DND-41 (cell line): Measurements from ENCODE around the gene RBM26.
A peak's percentile ranks its signal among the peaks of the same experiment; 100 is the strongest.

Source experiments
- ATAC-seq: fragments of 200-7000 bp; cut with Tn5 transposase; 3 replicates; pipeline ENCODE4 v1.9.1; 2021; ENCODE audit warnings: low read depth; ENCODE audit not compliant: insufficient read depth
- DNase-seq: peaks from one replicate; pipeline ENCODE4 v3.0.0-alpha.2; 2020
- H2AFZ ChIP-seq: 2 replicates; pipeline ENCODE4 v1.6.0; 2012; ENCODE audit warnings: low read depth, low read length
- H3K27ac ChIP-seq: 2 replicates; pipeline ENCODE4 v1.5.1; 2012; ENCODE audit warnings: low read length, inconsistent platforms
- H3K27me3 ChIP-seq: fragments of 200-600 bp; sonication (generic); 2 replicates; pipeline ENCODE4 v1.6.0; 2012; ENCODE audit warnings: low read length, mild to moderate bottlenecking, inconsistent platforms; ENCODE audit not compliant: insufficient read depth, poor library complexity
- H3K36me3 ChIP-seq: 2 replicates; pipeline ENCODE4 v1.5.1; 2012; ENCODE audit warnings: low read length, inconsistent platforms; ENCODE audit not compliant: insufficient read depth
- H3K4me1 ChIP-seq: 2 replicates; pipeline ENCODE4 v1.5.1; 2012; ENCODE audit warnings: mild to moderate bottlenecking, low read length; ENCODE audit not compliant: insufficient read depth
- H3K4me2 ChIP-seq: 2 replicates; pipeline ENCODE4 v1.6.0; 2012; ENCODE audit warnings: mild to moderate bottlenecking, moderate library complexity, low read length, inconsistent platforms; ENCODE audit not compliant: insufficient read depth
- H3K4me3 ChIP-seq, 2 experiments: fragments of 200-600 bp in 1 of 2; shearing (Covaris generic) in 1 of 2; 2 replicates each; pipeline ENCODE4 v1.5.1; 2012 to 2016; ENCODE audit warnings: inconsistent platforms in 2 of 2, low read length in 2 of 2, mild to moderate bottlenecking in 2 of 2, low read depth in 1 of 2, moderate library complexity in 1 of 2
- H3K79me2 ChIP-seq: 2 replicates; pipeline ENCODE4 v1.6.0; 2012; ENCODE audit warnings: low read length, inconsistent platforms; ENCODE audit not compliant: insufficient read depth
- H3K9ac ChIP-seq: 2 replicates; pipeline ENCODE4 v1.6.0; 2012; ENCODE audit warnings: low read depth, mild to moderate bottlenecking, inconsistent platforms, low read length, moderate library complexity
- H3K9me3 ChIP-seq: 2 replicates; pipeline ENCODE4 v1.5.1; 2012; ENCODE audit warnings: low read length, moderate library complexity, mild to moderate bottlenecking, inconsistent platforms; ENCODE audit not compliant: insufficient read depth, severe bottlenecking
- H4K20me1 ChIP-seq: 2 replicates; pipeline ENCODE4 v1.6.0; 2012; ENCODE audit warnings: low read length; ENCODE audit not compliant: insufficient read depth
- EZH2 ChIP-seq: IDR thresholded peaks from 3 replicates; pipeline ENCODE4 v1.6.1; 2012; ENCODE audit warnings: borderline replicate concordance, low read depth, mild to moderate bottlenecking, moderate library complexity, low read length, inconsistent platforms; ENCODE audit not compliant: severe bottlenecking
- TF ChIP-seq, protein P1 (sequence below): IDR thresholded peaks from 2 replicates; pipeline ENCODE4 v1.5.1; 2012; ENCODE audit warnings: borderline replicate concordance, low read length, moderate library complexity, mild to moderate bottlenecking; ENCODE audit not compliant: poor library complexity, severe bottlenecking; ENCODE audit errors: extremely low read depth

RBM26 gene

DNA sequence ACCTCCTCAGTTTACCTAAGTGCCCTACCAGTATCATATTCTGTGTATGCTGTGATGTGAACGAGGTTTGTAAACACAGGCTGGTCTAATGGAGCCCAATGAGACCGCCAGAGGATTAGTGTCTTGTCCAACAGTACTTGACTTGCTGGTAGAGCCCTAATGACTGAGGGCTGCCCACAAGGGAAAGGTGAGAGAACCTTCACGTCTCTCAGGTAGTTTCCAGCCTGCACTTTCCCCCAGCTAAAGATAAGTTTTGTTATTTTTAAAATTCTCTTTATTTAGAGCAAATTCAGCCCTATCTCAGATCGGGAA, 498 bp upstream of the RBM26 start:
- Histone ChIP-seq H3K79me2 (peaks cover 71% of the 10 kb centered on the region), H4K20me1 (peaks cover 30% of the 10 kb centered on the region; the same call in 1 of the 2 replicates), H3K9ac (peak overlapping the region; percentile 68), H3K36me3 (peaks cover 12% of the 10 kb centered on the region), H2AFZ (peak overlapping the region; percentile 92), H3K4me1 (peaks cover 50% of the 10 kb centered on the region), H3K27me3 (no peaks in the 10 kb centered on the region), H3K9me3 (no peaks in the 10 kb centered on the region), H3K4me3 (peak overlapping the region; percentile 43 to 66), H3K4me2 (peak overlapping the region; percentile 80), H3K27ac (peak overlapping the region; percentile 98)
- ATAC-seq (no peak; the same call in 1 of the 3 replicates), DNase-seq (no peak)
- no peak for TF ChIP-seq EZH2
- TF ChIP-seq, protein P1, sequence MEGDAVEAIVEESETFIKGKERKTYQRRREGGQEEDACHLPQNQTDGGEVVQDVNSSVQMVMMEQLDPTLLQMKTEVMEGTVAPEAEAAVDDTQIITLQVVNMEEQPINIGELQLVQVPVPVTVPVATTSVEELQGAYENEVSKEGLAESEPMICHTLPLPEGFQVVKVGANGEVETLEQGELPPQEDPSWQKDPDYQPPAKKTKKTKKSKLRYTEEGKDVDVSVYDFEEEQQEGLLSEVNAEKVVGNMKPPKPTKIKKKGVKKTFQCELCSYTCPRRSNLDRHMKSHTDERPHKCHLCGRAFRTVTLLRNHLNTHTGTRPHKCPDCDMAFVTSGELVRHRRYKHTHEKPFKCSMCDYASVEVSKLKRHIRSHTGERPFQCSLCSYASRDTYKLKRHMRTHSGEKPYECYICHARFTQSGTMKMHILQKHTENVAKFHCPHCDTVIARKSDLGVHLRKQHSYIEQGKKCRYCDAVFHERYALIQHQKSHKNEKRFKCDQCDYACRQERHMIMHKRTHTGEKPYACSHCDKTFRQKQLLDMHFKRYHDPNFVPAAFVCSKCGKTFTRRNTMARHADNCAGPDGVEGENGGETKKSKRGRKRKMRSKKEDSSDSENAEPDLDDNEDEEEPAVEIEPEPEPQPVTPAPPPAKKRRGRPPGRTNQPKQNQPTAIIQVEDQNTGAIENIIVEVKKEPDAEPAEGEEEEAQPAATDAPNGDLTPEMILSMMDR: no peak

DNA sequence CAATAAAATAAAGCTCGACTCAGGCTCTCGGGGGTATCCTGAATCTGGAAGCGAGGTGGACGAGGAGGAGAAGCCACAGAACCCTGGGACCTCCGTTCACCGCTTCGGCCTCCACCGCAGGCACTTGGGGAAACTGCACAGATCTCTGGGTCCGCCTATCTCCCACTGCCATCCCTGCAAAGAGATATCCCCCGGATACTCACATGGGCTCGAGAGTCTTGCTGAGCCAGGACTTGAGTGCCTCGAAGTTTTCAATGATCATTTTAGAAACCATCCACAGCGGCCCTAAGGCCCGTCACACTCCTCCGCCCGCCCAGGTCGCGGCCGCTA, 589 bp downstream of the RBM26 start:
- peaks cover 54% of the 10 kb centered on the region for H3K4me1 ChIP-seq
- peak; percentile 25 for ATAC-seq

DNA sequence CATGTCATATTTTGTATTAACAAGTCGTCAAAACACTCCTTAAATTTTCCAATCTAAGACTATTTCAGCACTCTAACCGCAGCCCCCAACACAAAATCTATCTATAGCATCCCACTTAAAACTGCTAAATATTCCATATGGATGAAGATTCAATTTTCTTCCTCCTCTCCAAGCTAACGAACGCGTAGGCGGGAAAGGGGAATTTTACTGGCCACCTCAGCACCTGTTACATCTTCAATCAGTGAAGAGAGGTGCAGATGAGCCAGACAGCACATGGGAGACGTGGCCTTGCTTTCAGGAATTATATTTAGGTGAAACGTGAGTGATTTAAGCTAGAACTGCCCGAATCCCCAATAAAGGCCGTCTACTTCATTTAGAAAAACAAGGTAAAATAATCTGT, 1.1 kb downstream of the RBM26 start:
- peak overlapping the region; percentile 98 for H3K27ac ChIP-seq
- no peaks in the 10 kb centered on the region for H3K9me3 ChIP-seq
- peaks cover 27% of the 10 kb centered on the region for H3K36me3 ChIP-seq
- H3K4me1 ChIP-seq: peaks cover 55% of the 10 kb centered on the region
- H3K9ac ChIP-seq: peak overlapping the region; percentile 68
- DNase-seq: no peak
- no peaks in the 10 kb centered on the region for H3K27me3 ChIP-seq
- TF ChIP-seq, protein P1: no peak
- TF ChIP-seq EZH2: no peak
- H3K4me3 ChIP-seq: peak overlapping the region; percentile 43 to 66
- H3K4me2 ChIP-seq: peak overlapping the region; percentile 73
- peaks cover 87% of the 10 kb centered on the region for H3K79me2 ChIP-seq
- H4K20me1 ChIP-seq: peaks cover 38% of the 10 kb centered on the region; the same call in 1 of the 2 replicates
- no peak for ATAC-seq
- peak overlapping the region; percentile 92; the same call in 1 of the 2 replicates for H2AFZ ChIP-seq

More for the DNA sequence above, 589 bp downstream of the RBM26 start:
- H3K4me2 ChIP-seq: peak overlapping the region; percentile 73
- DNase-seq: no peak
- H3K9me3 ChIP-seq: no peaks in the 10 kb centered on the region
- peak overlapping the region; percentile 92 for H2AFZ ChIP-seq
- peaks cover 82% of the 10 kb centered on the region for H3K79me2 ChIP-seq
- H3K27ac ChIP-seq: peak overlapping the region; percentile 98
- peak overlapping the region; percentile 68 for H3K9ac ChIP-seq
- H4K20me1 ChIP-seq: peaks cover 38% of the 10 kb centered on the region; the same call in 1 of the 2 replicates
- no peaks in the 10 kb centered on the region for H3K27me3 ChIP-seq
- no peak for TF ChIP-seq EZH2
- TF ChIP-seq, protein P1: no peak
- peaks cover 22% of the 10 kb centered on the region for H3K36me3 ChIP-seq
- H3K4me3 ChIP-seq: peak overlapping the region; percentile 43 to 66

DNA sequence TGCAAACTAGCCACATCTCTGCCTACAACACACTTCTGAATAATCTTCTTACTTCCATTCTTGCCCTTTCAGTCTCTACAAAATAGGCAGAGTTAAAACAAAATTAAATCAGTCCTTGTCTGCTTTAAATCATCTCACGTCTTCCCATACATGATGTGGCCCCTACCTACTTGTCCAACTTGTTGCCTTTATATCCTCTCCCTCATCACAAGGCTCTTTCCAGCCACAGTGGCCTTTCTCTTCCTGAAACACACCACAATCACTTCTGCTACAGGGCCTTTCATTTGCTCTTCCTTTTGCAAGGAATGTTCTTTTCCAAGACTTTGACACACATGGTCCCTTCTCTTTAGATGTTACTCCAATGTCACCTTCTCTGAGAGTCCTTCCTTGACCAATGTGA, 1.7 kb downstream of the RBM26 start:
- Histone ChIP-seq H3K36me3 (peaks cover 33% of the 10 kb centered on the region), H2AFZ (no peak overlapping the region), H3K27ac (peak overlapping the region; percentile 98), H3K79me2 (peaks cover 93% of the 10 kb centered on the region), H3K9ac (peak overlapping the region; percentile 68), H3K9me3 (no peaks in the 10 kb centered on the region), H3K4me2 (peak overlapping the region; percentile 73), H4K20me1 (peaks cover 38% of the 10 kb centered on the region; the same call in 1 of the 2 replicates), H3K4me3 (peak overlapping the region; percentile 43 to 66), H3K27me3 (no peaks in the 10 kb centered on the region), H3K4me1 (peaks cover 55% of the 10 kb centered on the region)
- no peak for DNase-seq
- no peak for ATAC-seq
- no peak for TF ChIP-seq EZH2
- TF ChIP-seq, protein P1: no peak
